ENCODE data around the gene CST9L. TPM values are rescaled to one million over a fixed set of nuclear protein-coding genes. Genes with fewer than 3 reads are reported as not detected.

Gene CST9L
- total RNA-seq, 1 donor from 2014 or later = not detected

DNA sequence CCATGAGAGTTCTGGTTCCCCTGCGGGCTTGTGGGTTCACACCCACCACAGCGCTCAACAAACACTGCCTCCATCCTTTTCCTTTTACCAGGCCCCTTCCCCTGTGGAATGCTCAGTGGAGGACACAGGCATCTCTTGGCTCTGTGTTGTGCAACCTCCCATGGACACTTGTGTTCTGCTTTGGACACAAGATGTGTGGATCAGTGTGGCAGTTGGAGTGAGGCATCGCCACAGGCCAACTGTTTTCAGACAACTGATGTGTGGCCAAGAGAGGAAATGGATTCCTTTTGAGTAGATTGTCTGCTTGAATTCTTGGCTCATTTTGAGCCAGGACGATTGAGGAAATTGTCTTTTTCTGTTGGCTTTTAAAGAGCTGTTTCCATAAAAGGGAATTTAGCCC is 50.6 kb downstream of the CST9L start:
- intact Hi-C loops (cut with micrococcal nuclease) = no loop called here
- H3K36me3 ChIP-seq = no peaks in the 10 kb centered on the region

DNA sequence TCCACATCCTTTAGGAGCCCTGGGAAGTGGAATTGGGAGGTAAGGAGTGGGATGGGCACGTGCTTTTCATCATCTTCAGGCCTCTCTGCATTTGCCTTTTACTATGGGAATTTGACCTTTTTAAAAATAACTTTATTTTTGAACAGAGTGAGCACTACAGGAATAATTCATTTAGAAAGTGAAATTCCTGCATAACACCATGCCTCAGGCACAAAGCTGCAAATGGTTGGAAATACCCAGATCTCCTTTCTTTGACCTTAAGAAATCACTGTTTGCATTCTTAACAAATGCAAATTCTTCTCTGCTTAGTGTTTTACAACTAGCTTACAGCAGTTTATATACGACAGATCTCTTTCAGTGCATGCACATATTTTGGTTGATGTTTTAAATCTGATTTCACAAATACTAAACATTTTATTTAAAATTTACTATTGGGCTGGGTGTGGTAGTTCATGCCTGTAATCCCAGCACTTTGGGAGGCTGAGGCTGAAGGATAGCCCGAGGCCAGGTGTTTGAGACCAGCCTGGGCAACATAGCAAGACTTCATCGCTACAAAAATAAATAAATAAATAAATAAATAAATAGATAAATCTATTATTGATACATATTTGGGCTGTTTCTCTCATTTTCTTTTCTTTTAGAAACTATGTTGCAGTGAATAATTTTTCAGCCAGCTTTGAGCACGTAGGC is 52.9 kb downstream of the CST9L start:
- Histone ChIP-seq H3K27me3 (ENCODE audit: low read depth) (peaks cover 6% of the 10 kb centered on the region), H3K27ac (replicated peaks) (no peak overlapping the region), H3K9me3 (replicated peaks) (no peaks in the 10 kb centered on the region), H3K36me3 (no peaks in the 10 kb centered on the region), H3K4me1 (no peaks in the 10 kb centered on the region), H3K4me3 (no peak overlapping the region)
- TF ChIP-seq, protein P1, sequence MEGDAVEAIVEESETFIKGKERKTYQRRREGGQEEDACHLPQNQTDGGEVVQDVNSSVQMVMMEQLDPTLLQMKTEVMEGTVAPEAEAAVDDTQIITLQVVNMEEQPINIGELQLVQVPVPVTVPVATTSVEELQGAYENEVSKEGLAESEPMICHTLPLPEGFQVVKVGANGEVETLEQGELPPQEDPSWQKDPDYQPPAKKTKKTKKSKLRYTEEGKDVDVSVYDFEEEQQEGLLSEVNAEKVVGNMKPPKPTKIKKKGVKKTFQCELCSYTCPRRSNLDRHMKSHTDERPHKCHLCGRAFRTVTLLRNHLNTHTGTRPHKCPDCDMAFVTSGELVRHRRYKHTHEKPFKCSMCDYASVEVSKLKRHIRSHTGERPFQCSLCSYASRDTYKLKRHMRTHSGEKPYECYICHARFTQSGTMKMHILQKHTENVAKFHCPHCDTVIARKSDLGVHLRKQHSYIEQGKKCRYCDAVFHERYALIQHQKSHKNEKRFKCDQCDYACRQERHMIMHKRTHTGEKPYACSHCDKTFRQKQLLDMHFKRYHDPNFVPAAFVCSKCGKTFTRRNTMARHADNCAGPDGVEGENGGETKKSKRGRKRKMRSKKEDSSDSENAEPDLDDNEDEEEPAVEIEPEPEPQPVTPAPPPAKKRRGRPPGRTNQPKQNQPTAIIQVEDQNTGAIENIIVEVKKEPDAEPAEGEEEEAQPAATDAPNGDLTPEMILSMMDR (IDR thresholded peaks at IDR 0.05; ENCODE audit: borderline replicate concordance) = no peak
- no peak for DNase-seq
- intact Hi-C loops (cut with micrococcal nuclease) = no loop called here

More for the DNA sequence above, 50.6 kb downstream of the CST9L start:
- TF ChIP-seq, protein P1 (IDR thresholded peaks at IDR 0.05; ENCODE audit: borderline replicate concordance) = no peak
- DNase-seq = no peak
- H3K4me3 ChIP-seq = no peak overlapping the region
- peaks cover 6% of the 10 kb centered on the region for H3K27me3 ChIP-seq (ENCODE audit: low read depth)
- H3K9me3 ChIP-seq (replicated peaks) = no peaks in the 10 kb centered on the region
- no peak overlapping the region for H3K27ac ChIP-seq (replicated peaks)
- H3K4me1 ChIP-seq = no peaks in the 10 kb centered on the region

DNA sequence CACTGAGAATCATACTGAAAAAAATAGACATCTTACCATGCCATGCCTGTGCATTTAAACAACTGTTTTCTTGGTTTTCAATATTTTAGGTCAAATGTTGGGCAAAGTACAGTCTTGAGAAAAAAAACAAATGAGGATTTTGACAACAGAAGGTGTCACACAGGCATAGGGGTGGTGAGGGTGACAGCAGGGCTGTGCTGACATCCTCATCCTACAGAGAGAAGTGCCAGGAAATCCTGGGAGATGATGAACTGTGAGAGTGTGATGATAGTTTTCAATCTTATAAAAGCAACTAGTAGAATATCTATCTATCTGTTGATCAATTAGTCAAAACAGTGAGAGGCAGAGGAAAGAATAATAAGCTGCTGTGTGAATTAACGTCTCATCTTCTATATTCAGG is 53.4 kb downstream of the CST9L start:
- Histone ChIP-seq H3K27me3 (ENCODE audit: low read depth) (peaks cover 10% of the 10 kb centered on the region), H3K9me3 (replicated peaks) (no peaks in the 10 kb centered on the region), H3K4me3 (no peak overlapping the region), H3K36me3 (no peaks in the 10 kb centered on the region), H3K27ac (replicated peaks) (no peak overlapping the region), H3K4me1 (no peaks in the 10 kb centered on the region)
- DNase-seq = no peak
- intact Hi-C loops (cut with micrococcal nuclease) = no loop called here
- TF ChIP-seq, protein P1 (IDR thresholded peaks at IDR 0.05; ENCODE audit: borderline replicate concordance) = no peak

Other genes starting within 250 kb of the CST9L start
- gene NXT1, start 217.7 kb downstream of the CST9L start, total RNA-seq = 7.3 TPM
- 24.9 TPM for gene GZF1, start 206.3 kb downstream of the CST9L start, total RNA-seq
- 5.2 TPM for gene NAPB, start 147.0 kb downstream of the CST9L start, total RNA-seq
- not detected for gene CSTL1, start 128.8 kb downstream of the CST9L start, total RNA-seq
- gene CST11, start 115.6 kb downstream of the CST9L start, total RNA-seq = not detected
- not detected for gene CST8, start 77.4 kb downstream of the CST9L start, total RNA-seq
- gene CST9, start 37.4 kb upstream of the CST9L start, total RNA-seq = not detected
- gene CST3, start 69.5 kb upstream of the CST9L start, total RNA-seq = 576 TPM
- gene CST4, start 120.6 kb upstream of the CST9L start, total RNA-seq = not detected
- not detected for gene CST1, start 182.5 kb upstream of the CST9L start, total RNA-seq

Measured in left ventricle myocardium inferior (tissue), 1 donor.